Measurements from ENCODE around the gene GIN1.

The GIN1 gene

GRCh38 chr5:103138202-103138690, 18.3 kb upstream of the GIN1 start:
- no peak for TF ChIP-seq CTCF (IDR thresholded peaks at IDR 0.05; ENCODE audit: low read depth, low read length)
- no peak for DNase-seq (ENCODE audit: extremely low read depth, low read depth)

- no peak for DNase-seq (ENCODE audit: extremely low read depth, low read depth)
Observed at GRCh38 chr5:103135461-103135860, 15.5 kb upstream of the GIN1 start.

GRCh38 chr5:103133231-103133630, 13.3 kb upstream of the GIN1 start:
- no peak for TF ChIP-seq CTCF (IDR thresholded peaks at IDR 0.05; ENCODE audit: low read depth, low read length)
- DNase-seq (ENCODE audit: extremely low read depth, low read depth) = no peak

More at GRCh38 chr5:103135461-103135860, 15.5 kb upstream of the GIN1 start:
- TF ChIP-seq CTCF (IDR thresholded peaks at IDR 0.05; ENCODE audit: low read depth, low read length) = no peak

- TF ChIP-seq CTCF (IDR thresholded peaks at IDR 0.05; ENCODE audit: low read depth, low read length) = no peak
- DNase-seq (ENCODE audit: extremely low read depth, low read depth) = no peak
Observed at GRCh38 chr5:103132684-103133083, 12.7 kb upstream of the GIN1 start.

GRCh38 chr5:103128202-103128601, 8.3 kb upstream of the GIN1 start:
- no peak for DNase-seq (ENCODE audit: extremely low read depth, low read depth)
- TF ChIP-seq CTCF (IDR thresholded peaks at IDR 0.05; ENCODE audit: low read depth, low read length) = no peak

GRCh38 chr5:103127292-103127817, 7.4 kb upstream of the GIN1 start:
- DNase-seq (ENCODE audit: extremely low read depth, low read depth) = no peak
- no peak for TF ChIP-seq CTCF (IDR thresholded peaks at IDR 0.05; ENCODE audit: low read depth, low read length)

- TF ChIP-seq CTCF (IDR thresholded peaks at IDR 0.05; ENCODE audit: low read depth, low read length) = no peak
Observed at GRCh38 chr5:103126557-103126956, 6.6 kb upstream of the GIN1 start.

More at GRCh38 chr5:103126557-103126956, 6.6 kb upstream of the GIN1 start:
- no peak for DNase-seq (ENCODE audit: extremely low read depth, low read depth)
